Fibroblast of mammary gland (primary cell): ENCODE results near the gene NEK10.

Source experiments
- DNase-seq: peaks from one replicate; pipeline ENCODE4 v3.0.0-alpha.2; 2010; ENCODE audit warnings: low read depth
- H3K4me3 ChIP-seq: 2 replicates; pipeline ENCODE4 v1.5.1; 2011; ENCODE audit warnings: low read depth, mild to moderate bottlenecking, low read length, moderate library complexity; ENCODE audit not compliant: control insufficient read depth
- TF ChIP-seq, protein P1 (sequence below): conservative IDR thresholded peaks from 2 replicates; pipeline ENCODE4 v1.5.1; 2011; ENCODE audit warnings: low read depth, low read length, inconsistent platforms; ENCODE audit not compliant: control insufficient read depth, insufficient read depth

The NEK10 gene

DNA sequence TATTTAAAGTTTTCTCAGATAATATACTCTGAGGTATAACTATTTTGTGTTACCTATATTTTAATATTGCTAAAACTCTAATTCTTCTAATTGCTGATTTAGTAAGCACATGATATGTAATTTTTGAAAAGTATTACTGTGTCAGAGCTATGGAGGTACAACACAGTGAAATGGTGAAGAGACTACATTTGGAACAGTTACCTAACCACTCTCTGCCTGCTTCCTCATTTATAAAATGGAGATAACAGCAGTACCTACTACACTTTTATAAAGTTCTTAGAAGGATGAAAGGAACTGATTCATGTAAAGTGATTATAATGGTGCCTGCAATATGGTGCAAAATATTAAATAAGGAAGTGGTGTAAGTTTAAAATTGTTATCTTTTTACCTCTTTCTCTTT is 16.3 kb upstream of the NEK10 start:
- TF ChIP-seq, protein P1, sequence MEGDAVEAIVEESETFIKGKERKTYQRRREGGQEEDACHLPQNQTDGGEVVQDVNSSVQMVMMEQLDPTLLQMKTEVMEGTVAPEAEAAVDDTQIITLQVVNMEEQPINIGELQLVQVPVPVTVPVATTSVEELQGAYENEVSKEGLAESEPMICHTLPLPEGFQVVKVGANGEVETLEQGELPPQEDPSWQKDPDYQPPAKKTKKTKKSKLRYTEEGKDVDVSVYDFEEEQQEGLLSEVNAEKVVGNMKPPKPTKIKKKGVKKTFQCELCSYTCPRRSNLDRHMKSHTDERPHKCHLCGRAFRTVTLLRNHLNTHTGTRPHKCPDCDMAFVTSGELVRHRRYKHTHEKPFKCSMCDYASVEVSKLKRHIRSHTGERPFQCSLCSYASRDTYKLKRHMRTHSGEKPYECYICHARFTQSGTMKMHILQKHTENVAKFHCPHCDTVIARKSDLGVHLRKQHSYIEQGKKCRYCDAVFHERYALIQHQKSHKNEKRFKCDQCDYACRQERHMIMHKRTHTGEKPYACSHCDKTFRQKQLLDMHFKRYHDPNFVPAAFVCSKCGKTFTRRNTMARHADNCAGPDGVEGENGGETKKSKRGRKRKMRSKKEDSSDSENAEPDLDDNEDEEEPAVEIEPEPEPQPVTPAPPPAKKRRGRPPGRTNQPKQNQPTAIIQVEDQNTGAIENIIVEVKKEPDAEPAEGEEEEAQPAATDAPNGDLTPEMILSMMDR = no peak
- no peak for DNase-seq
- no peak overlapping the region for H3K4me3 ChIP-seq

DNA sequence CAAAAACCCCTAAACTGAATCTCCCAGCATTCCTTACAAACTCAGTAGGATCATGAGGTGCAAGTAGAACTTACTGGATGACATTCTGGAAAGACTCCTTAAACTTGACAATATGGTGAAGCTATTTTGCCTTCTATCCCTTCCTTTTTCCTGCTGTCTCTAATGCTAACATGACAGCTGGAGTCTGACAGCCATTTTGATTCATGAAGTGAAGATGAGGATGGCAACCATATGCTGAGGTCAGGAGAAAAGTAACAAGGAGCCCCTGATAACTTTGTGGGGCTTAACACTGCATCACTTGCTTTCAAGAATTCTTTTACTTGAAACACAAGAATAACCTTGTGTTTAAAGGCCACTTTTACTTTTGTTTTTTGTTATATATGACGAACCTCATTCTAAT is 15.0 kb upstream of the NEK10 start:
- H3K4me3 ChIP-seq = no peak overlapping the region
- no peak for DNase-seq
- TF ChIP-seq, protein P1 = no peak

GRCh38 chr3:27380433-27381357 is 11.5 kb upstream of the NEK10 start:
- H3K4me3 ChIP-seq = no peak overlapping the region
- no peak for DNase-seq
- TF ChIP-seq, protein P1 = no peak

DNA sequence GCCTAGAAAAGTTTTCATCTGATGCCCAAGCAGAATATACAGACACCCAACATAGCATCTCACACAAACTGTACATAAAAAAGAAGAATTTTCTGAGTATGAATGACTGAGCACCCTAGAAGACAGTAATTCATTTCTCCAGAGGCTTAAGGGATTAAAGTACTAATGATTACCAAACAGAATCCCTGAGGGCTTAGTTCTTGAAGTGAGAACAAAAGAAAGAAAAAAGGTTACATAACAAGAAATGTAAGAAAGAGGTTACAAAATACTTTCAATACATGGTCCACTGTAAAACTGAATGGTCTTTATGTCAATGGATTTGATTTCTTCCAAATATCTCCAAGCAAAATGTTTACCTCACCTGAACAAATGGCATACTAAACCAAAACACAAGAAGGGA is 9.1 kb upstream of the NEK10 start:
- TF ChIP-seq, protein P1 = no peak
- no peak for DNase-seq
- H3K4me3 ChIP-seq = no peak overlapping the region

- TF ChIP-seq, protein P1 = no peak
- no peak for DNase-seq
- no peak overlapping the region for H3K4me3 ChIP-seq
These were observed 7.1 kb upstream of the NEK10 start for GRCh38 chr3:27376109-27376772.

- no peak for DNase-seq
- no peak overlapping the region for H3K4me3 ChIP-seq
- TF ChIP-seq, protein P1 = no peak
These were observed 3.1 kb downstream of the NEK10 start for GRCh38 chr3:27366062-27366591.
